Neural cell (in vitro differentiated cells): Measurements from ENCODE around the gene ATG14. TPM values are rescaled to one million over a fixed set of nuclear protein-coding genes. Genes with fewer than 3 reads are reported as not detected.

Experiments used
- H2AFZ ChIP-seq: fragments of 200-600, 300-800 bp; sonication (generic), shearing (Covaris generic); 2 replicates; pipeline ENCODE4 v1.6.0; 2014; ENCODE audit warnings: low read depth, mild to moderate bottlenecking, antibody characterized with exemption, low read length, moderate library complexity
- H3F3A ChIP-seq: fragments of 200-600 bp; shearing (Covaris generic); 2 replicates; pipeline ENCODE4 v1.6.1; 2016; ENCODE audit warnings: mild to moderate bottlenecking, moderate library complexity, mixed read lengths, antibody characterized with exemption, low read length; ENCODE audit not compliant: insufficient read depth, poor library complexity, severe bottlenecking
- H3K27ac ChIP-seq: fragments of 200-600, 300-800 bp; sonication (generic), shearing (Covaris generic); 2 replicates; pipeline ENCODE4 v1.5.1; 2014; ENCODE audit warnings: mild to moderate bottlenecking, low read length, moderate library complexity
- H3K27me3 ChIP-seq: fragments of 300-800, 200-600 bp; sonication (generic), shearing (Covaris generic); 2 replicates; pipeline ENCODE4 v1.6.0; 2014; ENCODE audit warnings: mild to moderate bottlenecking, low read depth, low read length, moderate library complexity; ENCODE audit not compliant: insufficient read depth
- H3K36me3 ChIP-seq: fragments of 300-800, 200-600 bp; sonication (generic), shearing (Covaris generic); 2 replicates; pipeline ENCODE4 v1.5.1; 2014; ENCODE audit warnings: mild to moderate bottlenecking, antibody characterized with exemption, low read length, moderate library complexity; ENCODE audit not compliant: insufficient read depth
- H3K4me2 ChIP-seq: fragments of 300-800, 200-600 bp; sonication (generic), shearing (Covaris generic); 2 replicates; pipeline ENCODE4 v1.6.0; 2014; ENCODE audit warnings: mild to moderate bottlenecking, low read length
- H3K4me3 ChIP-seq: fragments of 300-800, 200-600 bp; sonication (generic), shearing (Covaris generic); 2 replicates; pipeline ENCODE4 v1.5.1; 2014; ENCODE audit warnings: mild to moderate bottlenecking, low read length, moderate library complexity
- H3K79me2 ChIP-seq: fragments of 200-600 bp; shearing (Covaris generic); replicated peaks from 2 replicates; pipeline ENCODE4 v1.6.0; 2014; ENCODE audit warnings: mild to moderate bottlenecking, low read length, moderate library complexity; ENCODE audit not compliant: insufficient read depth
- H3K9ac ChIP-seq: fragments of 300-800, 200-600 bp; sonication (generic), shearing (Covaris generic); 2 replicates; pipeline ENCODE4 v1.6.1; 2016; ENCODE audit warnings: mild to moderate bottlenecking, low read length, mixed read lengths
- H3K9me2 ChIP-seq: fragments of 200-600 bp; shearing (Covaris generic); 2 replicates; pipeline ENCODE4 v1.6.1; 2016; ENCODE audit warnings: mild to moderate bottlenecking, low read length, mixed read lengths; ENCODE audit not compliant: insufficient read depth
- H3K9me3 ChIP-seq: fragments of 200-600, 300-800 bp; sonication (generic), shearing (Covaris generic); 2 replicates; pipeline ENCODE4 v1.6.1; 2016; ENCODE audit warnings: mild to moderate bottlenecking, mixed run types, low read length, moderate library complexity, mixed read lengths
- H4K20me1 ChIP-seq: fragments of 200-600 bp; shearing (Covaris generic); 2 replicates; pipeline ENCODE4 v1.6.1; 2016; ENCODE audit warnings: mild to moderate bottlenecking, mixed run types; ENCODE audit not compliant: insufficient read depth
- EP300 ChIP-seq: fragments of 450-650 bp; conservative IDR thresholded peaks from 2 replicates; pipeline ENCODE4 v1.6.1; 2014; ENCODE audit warnings: antibody characterized with exemption, mild to moderate bottlenecking, moderate library complexity; ENCODE audit not compliant: poor library complexity, severe bottlenecking
- EZH2 ChIP-seq: fragments of 200-600, 300-800 bp; shearing (Covaris generic), sonication (generic); IDR thresholded peaks from 2 replicates; pipeline ENCODE4 v1.6.1; 2014; ENCODE audit warnings: antibody characterized with exemption, low read length, borderline replicate concordance, mild to moderate bottlenecking; ENCODE audit not compliant: insufficient read depth, poor library complexity, severe bottlenecking
- MXI1 ChIP-seq: fragments of 450-650 bp; conservative IDR thresholded peaks from 2 replicates; pipeline ENCODE4 v1.6.1; 2014; ENCODE audit warnings: antibody characterized with exemption, mild to moderate bottlenecking; ENCODE audit not compliant: poor library complexity, severe bottlenecking
- POLR2AphosphoS5 ChIP-seq: IDR thresholded peaks from 2 replicates; pipeline ENCODE4 v1.6.1; 2012
- RAD21 ChIP-seq: fragments of 450-650 bp; conservative IDR thresholded peaks from 2 replicates; pipeline ENCODE4 v1.6.1; 2014; ENCODE audit warnings: antibody characterized with exemption, mild to moderate bottlenecking, moderate library complexity
- SMC3 ChIP-seq: fragments of 450-650 bp; conservative IDR thresholded peaks from 2 replicates; pipeline ENCODE4 v1.6.1; 2014; ENCODE audit warnings: antibody characterized with exemption, mild to moderate bottlenecking, moderate library complexity; ENCODE audit not compliant: poor library complexity
- TAF1 ChIP-seq: IDR thresholded peaks from 2 replicates; pipeline ENCODE4 v1.6.1; 2012; ENCODE audit warnings: low read depth
- polyA plus RNA-seq: library from polyadenylated mRNA; depleted of rRNA; stranded (reverse); fragments of >200 nt; gene quantifications from 2 replicates; pipeline ENCODE4 v1.2.3, GENCODE V29; 2014
- TF ChIP-seq, protein P1 (sequence below): fragments of 450-650 bp; IDR thresholded peaks from 2 replicates; pipeline ENCODE4 v1.5.1; 2014; ENCODE audit warnings: antibody characterized with exemption, mild to moderate bottlenecking, moderate library complexity; ENCODE audit not compliant: poor library complexity, severe bottlenecking
- TF ChIP-seq, protein P2 (sequence below): IDR thresholded peaks from 2 replicates; pipeline ENCODE4 v1.6.1; 2012; ENCODE audit warnings: borderline replicate concordance

ATG14 gene
- polyA plus RNA-seq, 1 donor from 2014 or later, result 28.2 TPM

DNA sequence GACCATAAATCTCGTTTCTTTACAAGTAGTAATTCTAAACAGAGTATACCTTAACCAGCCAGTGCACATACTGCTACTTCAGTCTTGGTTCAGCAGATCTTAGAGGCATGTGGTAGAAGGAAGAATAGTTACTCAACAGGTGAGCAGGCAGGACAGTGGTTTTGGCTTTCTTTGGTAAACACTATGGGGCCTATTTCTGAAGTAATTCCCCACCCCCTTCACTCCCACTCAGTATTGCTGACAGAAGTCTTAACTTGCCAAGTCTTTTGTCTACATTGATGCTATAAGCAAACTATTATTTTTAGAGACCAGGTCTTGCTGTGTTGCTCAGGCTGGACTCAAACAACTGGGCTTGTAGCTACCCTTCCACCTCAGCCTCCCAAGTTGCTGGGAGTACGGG lies 71.9 kb downstream of the ATG14 start:
- H3K79me2 ChIP-seq, result peaks cover 2% of the 10 kb centered on the region
- no peak overlapping the region for H3K4me2 ChIP-seq
- TF ChIP-seq RAD21 (no peak), TAF1 (no peak), MXI1 (no peak), EZH2 (no peak), POLR2AphosphoS5 (no peak), SMC3 (no peak), EP300 (no peak)
- TF ChIP-seq, protein P1, sequence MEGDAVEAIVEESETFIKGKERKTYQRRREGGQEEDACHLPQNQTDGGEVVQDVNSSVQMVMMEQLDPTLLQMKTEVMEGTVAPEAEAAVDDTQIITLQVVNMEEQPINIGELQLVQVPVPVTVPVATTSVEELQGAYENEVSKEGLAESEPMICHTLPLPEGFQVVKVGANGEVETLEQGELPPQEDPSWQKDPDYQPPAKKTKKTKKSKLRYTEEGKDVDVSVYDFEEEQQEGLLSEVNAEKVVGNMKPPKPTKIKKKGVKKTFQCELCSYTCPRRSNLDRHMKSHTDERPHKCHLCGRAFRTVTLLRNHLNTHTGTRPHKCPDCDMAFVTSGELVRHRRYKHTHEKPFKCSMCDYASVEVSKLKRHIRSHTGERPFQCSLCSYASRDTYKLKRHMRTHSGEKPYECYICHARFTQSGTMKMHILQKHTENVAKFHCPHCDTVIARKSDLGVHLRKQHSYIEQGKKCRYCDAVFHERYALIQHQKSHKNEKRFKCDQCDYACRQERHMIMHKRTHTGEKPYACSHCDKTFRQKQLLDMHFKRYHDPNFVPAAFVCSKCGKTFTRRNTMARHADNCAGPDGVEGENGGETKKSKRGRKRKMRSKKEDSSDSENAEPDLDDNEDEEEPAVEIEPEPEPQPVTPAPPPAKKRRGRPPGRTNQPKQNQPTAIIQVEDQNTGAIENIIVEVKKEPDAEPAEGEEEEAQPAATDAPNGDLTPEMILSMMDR, result no peak
- TF ChIP-seq, protein P2, sequence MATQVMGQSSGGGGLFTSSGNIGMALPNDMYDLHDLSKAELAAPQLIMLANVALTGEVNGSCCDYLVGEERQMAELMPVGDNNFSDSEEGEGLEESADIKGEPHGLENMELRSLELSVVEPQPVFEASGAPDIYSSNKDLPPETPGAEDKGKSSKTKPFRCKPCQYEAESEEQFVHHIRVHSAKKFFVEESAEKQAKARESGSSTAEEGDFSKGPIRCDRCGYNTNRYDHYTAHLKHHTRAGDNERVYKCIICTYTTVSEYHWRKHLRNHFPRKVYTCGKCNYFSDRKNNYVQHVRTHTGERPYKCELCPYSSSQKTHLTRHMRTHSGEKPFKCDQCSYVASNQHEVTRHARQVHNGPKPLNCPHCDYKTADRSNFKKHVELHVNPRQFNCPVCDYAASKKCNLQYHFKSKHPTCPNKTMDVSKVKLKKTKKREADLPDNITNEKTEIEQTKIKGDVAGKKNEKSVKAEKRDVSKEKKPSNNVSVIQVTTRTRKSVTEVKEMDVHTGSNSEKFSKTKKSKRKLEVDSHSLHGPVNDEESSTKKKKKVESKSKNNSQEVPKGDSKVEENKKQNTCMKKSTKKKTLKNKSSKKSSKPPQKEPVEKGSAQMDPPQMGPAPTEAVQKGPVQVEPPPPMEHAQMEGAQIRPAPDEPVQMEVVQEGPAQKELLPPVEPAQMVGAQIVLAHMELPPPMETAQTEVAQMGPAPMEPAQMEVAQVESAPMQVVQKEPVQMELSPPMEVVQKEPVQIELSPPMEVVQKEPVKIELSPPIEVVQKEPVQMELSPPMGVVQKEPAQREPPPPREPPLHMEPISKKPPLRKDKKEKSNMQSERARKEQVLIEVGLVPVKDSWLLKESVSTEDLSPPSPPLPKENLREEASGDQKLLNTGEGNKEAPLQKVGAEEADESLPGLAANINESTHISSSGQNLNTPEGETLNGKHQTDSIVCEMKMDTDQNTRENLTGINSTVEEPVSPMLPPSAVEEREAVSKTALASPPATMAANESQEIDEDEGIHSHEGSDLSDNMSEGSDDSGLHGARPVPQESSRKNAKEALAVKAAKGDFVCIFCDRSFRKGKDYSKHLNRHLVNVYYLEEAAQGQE, result no peak
- no peaks in the 10 kb centered on the region for H3K9me2 ChIP-seq
- no peaks in the 10 kb centered on the region for H3K36me3 ChIP-seq
- no peaks in the 10 kb centered on the region for H3K9me3 ChIP-seq
- H3K27me3 ChIP-seq, result no peaks in the 10 kb centered on the region
- H2AFZ ChIP-seq, result no peak overlapping the region
- H3K9ac ChIP-seq, result no peak overlapping the region
- H3F3A ChIP-seq, result no peaks in the 10 kb centered on the region
- no peaks in the 10 kb centered on the region for H4K20me1 ChIP-seq
- no peak overlapping the region for H3K4me3 ChIP-seq
- no peak overlapping the region for H3K27ac ChIP-seq

DNA sequence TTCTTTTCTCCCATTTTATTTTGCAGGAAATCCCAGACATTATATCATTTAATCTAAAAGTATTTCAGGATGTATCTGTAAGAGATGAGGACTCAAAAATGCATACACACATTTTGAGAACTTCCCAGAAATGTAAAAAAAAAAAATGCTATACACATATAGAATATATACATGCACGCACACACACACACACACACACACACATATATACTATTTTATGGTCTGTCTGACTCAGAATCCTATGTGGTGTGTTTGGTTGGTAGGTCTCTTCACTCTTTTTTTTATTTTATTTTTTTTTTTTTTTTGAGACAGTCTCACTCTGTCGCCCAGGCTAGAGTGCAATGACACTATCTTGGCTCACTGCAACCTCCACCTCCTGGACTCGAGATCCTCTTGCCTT lies 74.9 kb downstream of the ATG14 start:
- Histone ChIP-seq H3K9me2 (no peaks in the 10 kb centered on the region), H3K4me3 (no peak overlapping the region), H3F3A (no peaks in the 10 kb centered on the region), H3K4me2 (no peak overlapping the region), H2AFZ (no peak overlapping the region), H3K9ac (no peak overlapping the region), H3K27me3 (no peaks in the 10 kb centered on the region), H3K27ac (no peak overlapping the region), H3K79me2 (no peaks in the 10 kb centered on the region), H4K20me1 (no peaks in the 10 kb centered on the region), H3K9me3 (no peaks in the 10 kb centered on the region), H3K36me3 (no peaks in the 10 kb centered on the region)
- TF ChIP-seq RAD21, result no peak
- TF ChIP-seq, protein P1, result no peak
